Fibroblast of mammary gland (primary cell): ENCODE measurements around the gene CLMP.

Experiments used
- DNase-seq: peaks from one replicate; pipeline ENCODE4 v3.0.0-alpha.2; 2010; ENCODE audit warnings: low read depth
- H3K4me3 ChIP-seq: 2 replicates; pipeline ENCODE4 v1.5.1; 2011; ENCODE audit warnings: low read depth, mild to moderate bottlenecking, low read length, moderate library complexity; ENCODE audit not compliant: control insufficient read depth
- CTCF ChIP-seq: conservative IDR thresholded peaks from 2 replicates; pipeline ENCODE4 v1.5.1; 2011; ENCODE audit warnings: low read depth, low read length, inconsistent platforms; ENCODE audit not compliant: control insufficient read depth, insufficient read depth

The CLMP gene

GRCh38 chr11:123236879-123237278 is 41.8 kb upstream of the CLMP start:
- no peak for DNase-seq
- no peak overlapping the region for H3K4me3 ChIP-seq
- no peak for TF ChIP-seq CTCF

- DNase-seq: peak; percentile 95
- TF ChIP-seq CTCF: peak; percentile 40
- peak overlapping the region; percentile 27 for H3K4me3 ChIP-seq
These were observed 40.7 kb upstream of the CLMP start for GRCh38 chr11:123235656-123236261.

- TF ChIP-seq CTCF: peak; percentile 79
- H3K4me3 ChIP-seq: peak overlapping the region; percentile 27
- DNase-seq: peak; percentile 69
These were observed 40.1 kb upstream of the CLMP start for GRCh38 chr11:123235117-123235655.

GRCh38 chr11:123233975-123234334 is 38.9 kb upstream of the CLMP start:
- DNase-seq: no peak
- H3K4me3 ChIP-seq: no peak overlapping the region
- TF ChIP-seq CTCF: no peak

GRCh38 chr11:123233280-123233974 is 38.4 kb upstream of the CLMP start:
- no peak overlapping the region for H3K4me3 ChIP-seq
- TF ChIP-seq CTCF: no peak
- no peak for DNase-seq

- no peak for TF ChIP-seq CTCF
- no peak for DNase-seq
- H3K4me3 ChIP-seq: no peak overlapping the region
These were observed 36.7 kb upstream of the CLMP start for GRCh38 chr11:123231777-123232176.
